SK-N-MC (cell line): ENCODE measurements around the gene TRIM37.

Experiments used
- EZH2 ChIP-seq: fragments of 200-600 bp; sonication (generic); IDR thresholded peaks from one replicate; pipeline ENCODE4 v1.6.1; 2017; ENCODE audit warnings: antibody characterized with exemption
- POLR2AphosphoS5 ChIP-seq: IDR thresholded peaks from 2 replicates; pipeline ENCODE4 v1.6.1; 2012; ENCODE audit warnings: mild to moderate bottlenecking, low read depth, low read length, borderline replicate concordance

- TF ChIP-seq POLR2AphosphoS5: no peak
- TF ChIP-seq EZH2: no peak
Observed at GRCh38 chr17:59124665-59125064, 18.0 kb upstream of the TRIM37 start.
